D721Med (cell line): ENCODE measurements around the gene CEP164.
A peak's percentile ranks its signal among the peaks of the same experiment; 100 is the strongest.
"Not testable (repeated sequence)": the region's sequence is repeated elsewhere in the genome, so short reads cannot be mapped to it uniquely, and the experiment has no call there.

ENCODE experiments used
- DNase-seq: peaks from one replicate; pipeline ENCODE4 v3.0.0; 2011; ENCODE audit warnings: low spot score; ENCODE audit not compliant: insufficient read length
- FAIRE-seq: peaks from 2 replicates; lab custom pipeline; 2011; peaks lifted over from hg19 to GRCh38; lab: Jason Lieb, UNC
- CTCF ChIP-seq: IDR thresholded peaks from 2 replicates; pipeline ENCODE4 v1.5.1; 2012; ENCODE audit warnings: mild to moderate bottlenecking, control low read depth; ENCODE audit not compliant: insufficient read depth; ENCODE audit errors: missing control alignments

The CEP164 gene

DNA sequence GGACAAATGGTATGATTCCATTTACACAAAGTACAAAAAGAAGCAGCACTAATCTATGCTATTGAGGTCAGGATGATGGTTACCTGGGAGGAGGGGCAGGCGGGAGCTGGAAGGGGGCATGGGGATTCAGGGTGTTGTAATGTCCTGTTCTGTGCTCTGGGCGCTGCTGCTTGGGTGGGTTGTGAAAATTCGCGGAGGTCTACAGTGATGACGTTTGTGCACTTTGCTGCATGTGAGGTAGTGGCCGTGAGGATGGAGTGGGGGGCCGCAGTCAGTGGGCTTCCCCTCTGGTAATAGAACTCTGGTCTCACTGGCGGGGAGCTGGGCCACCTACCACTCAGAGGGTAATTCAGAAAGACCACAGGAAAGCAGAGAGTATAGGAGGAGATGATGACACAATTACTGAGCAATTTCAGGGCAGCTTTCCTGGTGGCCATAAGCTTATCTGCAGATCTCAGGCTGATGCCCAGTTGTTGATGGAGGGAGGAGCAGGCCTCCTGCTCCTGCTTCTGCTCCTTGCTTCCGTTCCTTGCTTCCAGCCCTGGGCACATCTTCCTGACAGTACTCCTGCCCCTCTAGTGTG lies 121.5 kb downstream of the CEP164 start:
- no peak for FAIRE-seq

GRCh38 chr11:117453886-117454563 lies 126.4 kb downstream of the CEP164 start:
- TF ChIP-seq CTCF, result no peak
- peak; percentile 58 for FAIRE-seq
- no peak for DNase-seq

More for the DNA sequence above, 121.5 kb downstream of the CEP164 start:
- no peak for TF ChIP-seq CTCF
- no peak for DNase-seq

GRCh38 chr11:117454564-117454917 lies 126.9 kb downstream of the CEP164 start:
- FAIRE-seq, result no peak
- no peak for TF ChIP-seq CTCF
- no peak for DNase-seq

DNA sequence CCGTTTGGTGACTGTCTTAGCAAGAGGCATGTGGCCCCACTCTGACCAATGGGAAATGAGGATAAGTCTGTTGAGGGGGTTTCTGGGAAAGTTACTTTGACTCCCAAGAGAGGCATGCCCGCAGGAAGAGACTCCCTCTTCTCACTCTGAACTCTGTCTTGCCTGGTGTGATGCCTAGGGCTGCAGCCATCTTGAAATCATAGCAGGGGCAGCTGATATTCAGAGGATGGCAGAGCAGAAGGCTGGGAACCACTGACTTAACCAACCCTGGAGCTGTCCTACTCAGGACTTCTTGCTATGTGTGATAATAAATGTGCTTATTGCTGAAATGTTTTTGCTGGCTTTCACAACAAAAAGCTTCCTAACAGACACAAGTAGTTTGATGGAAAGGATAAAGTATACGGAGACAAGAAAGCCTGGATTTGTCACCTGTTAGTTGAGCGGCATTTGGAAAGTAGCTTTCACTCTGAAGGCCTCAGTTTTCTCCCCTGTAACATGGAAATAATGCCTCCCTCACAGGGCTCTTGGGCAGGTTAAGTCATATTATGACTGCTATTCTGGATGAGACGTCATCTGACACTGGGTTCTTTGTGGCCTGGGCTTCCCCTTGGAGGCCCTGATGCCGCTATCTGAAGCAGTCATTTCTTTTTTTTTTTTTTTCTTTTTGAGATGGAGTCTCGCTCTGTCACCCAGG lies 128.5 kb downstream of the CEP164 start:
- FAIRE-seq (no peak), DNase-seq (no peak)
- TF ChIP-seq CTCF, result no peak

GRCh38 chr11:117456721-117457029 lies 129.0 kb downstream of the CEP164 start:
- DNase-seq, FAIRE-seq: not testable (repeated sequence)

DNA sequence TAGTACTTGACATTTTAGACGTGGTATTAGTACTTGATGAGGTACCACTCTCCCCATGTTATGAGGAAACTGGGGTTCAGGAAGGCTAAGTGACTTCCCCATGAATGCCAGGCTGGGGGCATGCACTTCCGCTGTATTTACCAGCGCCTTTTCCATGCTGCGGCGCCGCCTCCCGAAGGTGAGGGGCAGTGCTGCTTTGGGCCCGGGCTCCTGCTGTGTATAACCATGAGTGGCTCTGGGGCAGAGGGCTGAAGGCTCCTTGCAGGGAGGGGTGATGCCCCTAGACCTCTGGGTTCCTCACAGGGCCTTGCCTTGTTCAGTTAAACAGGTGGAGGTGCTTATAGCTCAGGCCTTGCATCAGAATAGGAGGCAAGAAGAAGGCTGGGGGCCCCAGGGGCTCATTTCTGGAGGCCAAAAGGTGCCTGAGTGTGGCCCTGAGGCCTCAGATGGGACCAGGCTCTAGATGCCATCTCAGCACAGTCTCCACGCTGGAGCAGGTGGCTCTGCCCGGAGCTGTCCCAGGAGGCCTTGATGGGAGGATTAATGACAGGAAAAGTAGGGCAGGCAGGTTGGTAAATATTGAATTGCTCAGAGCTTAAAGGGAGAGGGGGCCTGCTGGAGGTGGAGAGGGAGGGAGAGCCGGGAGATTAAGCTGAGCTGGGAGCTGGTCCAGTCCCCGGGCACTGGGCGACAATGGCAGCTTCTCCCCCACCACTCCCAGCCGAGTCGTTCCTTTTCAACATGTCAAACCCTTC lies 129.6 kb downstream of the CEP164 start:
- no peak for TF ChIP-seq CTCF
- peak; percentile 91 for DNase-seq
- FAIRE-seq, result no peak

DNA sequence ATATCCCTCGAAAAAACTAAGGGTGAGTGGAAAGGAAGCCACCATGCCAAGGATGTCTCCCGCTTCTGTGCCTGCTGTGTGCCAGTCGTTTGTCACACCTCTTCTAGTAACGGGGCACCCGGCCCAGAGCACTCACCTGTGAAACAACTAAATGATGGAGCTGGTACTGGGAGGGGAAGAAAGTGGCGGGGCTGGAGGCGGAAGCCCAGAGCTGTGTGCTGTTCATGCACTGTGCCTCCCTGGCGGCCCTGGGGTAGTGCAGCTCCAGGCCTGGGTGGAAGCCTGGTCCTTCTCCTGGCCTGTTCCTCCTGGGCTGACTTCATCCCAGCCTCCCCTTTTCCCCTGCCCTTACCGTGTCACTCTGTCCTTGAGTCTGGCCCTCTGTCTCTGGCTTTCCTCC lies 130.2 kb downstream of the CEP164 start:
- FAIRE-seq, result no peak
- TF ChIP-seq CTCF, result no peak
- DNase-seq, result no peak
